Breast epithelium (tissue), 3 donors: ENCODE data around the gene WDR54.

Source experiments
- POLR2A ChIP-seq: fragments of 450-650 bp; IDR thresholded peaks from one replicate; pipeline ENCODE4 v1.6.1; 2016; ENCODE audit warnings: antibody characterized with exemption, mild to moderate bottlenecking, moderate library complexity
- TF ChIP-seq, protein P1 (sequence below), 3 donors: fragments of 450-650 bp; IDR thresholded peaks; one replicate each; pipeline ENCODE4 v1.5.1; 2016 to 2017; ENCODE audit warnings: antibody characterized with exemption in 3 of 3, mild to moderate bottlenecking in 3 of 3, moderate library complexity in 3 of 3

DNA sequence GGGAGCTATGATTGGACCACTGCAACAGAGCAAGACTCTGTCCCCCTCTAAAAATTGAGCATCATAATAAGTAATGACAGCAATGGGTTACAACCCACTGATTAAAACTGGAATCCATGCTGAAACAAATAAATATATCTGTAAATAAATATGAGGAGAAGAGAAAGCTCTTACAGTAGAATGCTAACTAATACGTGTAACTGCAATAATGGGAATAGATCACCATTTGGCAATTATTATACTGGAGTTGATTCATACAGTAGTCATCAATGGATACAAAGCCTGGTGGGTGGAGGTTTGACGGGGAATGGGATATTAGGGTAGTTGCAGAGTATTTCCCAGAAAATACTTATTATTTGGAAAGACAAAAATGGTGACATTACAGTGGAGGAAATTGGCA is 27.2 kb downstream of the WDR54 start:
- TF ChIP-seq, protein P1, sequence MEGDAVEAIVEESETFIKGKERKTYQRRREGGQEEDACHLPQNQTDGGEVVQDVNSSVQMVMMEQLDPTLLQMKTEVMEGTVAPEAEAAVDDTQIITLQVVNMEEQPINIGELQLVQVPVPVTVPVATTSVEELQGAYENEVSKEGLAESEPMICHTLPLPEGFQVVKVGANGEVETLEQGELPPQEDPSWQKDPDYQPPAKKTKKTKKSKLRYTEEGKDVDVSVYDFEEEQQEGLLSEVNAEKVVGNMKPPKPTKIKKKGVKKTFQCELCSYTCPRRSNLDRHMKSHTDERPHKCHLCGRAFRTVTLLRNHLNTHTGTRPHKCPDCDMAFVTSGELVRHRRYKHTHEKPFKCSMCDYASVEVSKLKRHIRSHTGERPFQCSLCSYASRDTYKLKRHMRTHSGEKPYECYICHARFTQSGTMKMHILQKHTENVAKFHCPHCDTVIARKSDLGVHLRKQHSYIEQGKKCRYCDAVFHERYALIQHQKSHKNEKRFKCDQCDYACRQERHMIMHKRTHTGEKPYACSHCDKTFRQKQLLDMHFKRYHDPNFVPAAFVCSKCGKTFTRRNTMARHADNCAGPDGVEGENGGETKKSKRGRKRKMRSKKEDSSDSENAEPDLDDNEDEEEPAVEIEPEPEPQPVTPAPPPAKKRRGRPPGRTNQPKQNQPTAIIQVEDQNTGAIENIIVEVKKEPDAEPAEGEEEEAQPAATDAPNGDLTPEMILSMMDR (IDR thresholded peaks at IDR 0.05), result no peak
- no peak for TF ChIP-seq POLR2A
